GM19372 (cell line): ENCODE measurements around the gene CCDC3.
"Not testable (repeated sequence)": the region's sequence is repeated elsewhere in the genome, so short reads cannot be mapped to it uniquely, and the experiment has no call there.

Experiments
- ATAC-seq: cut with Tn5 transposase; IDR thresholded peaks from one replicate; pipeline ENCODE4 v1.9.1; 2021; ENCODE audit warnings: mild to moderate bottlenecking, low read depth, moderate library complexity; ENCODE audit not compliant: unreplicated experiment

Gene CCDC3

GRCh38 chr10:13001887-13002212 lies 337 bp upstream of the CCDC3 start:
- no peak for ATAC-seq

GRCh38 chr10:13000431-13000830 lies 1.1 kb downstream of the CCDC3 start:
- ATAC-seq, result no peak

GRCh38 chr10:12999849-13000248 lies 1.7 kb downstream of the CCDC3 start:
- ATAC-seq, result no peak

- no peak for ATAC-seq
These were observed 6.1 kb downstream of the CCDC3 start for GRCh38 chr10:12995425-12995861.

GRCh38 chr10:12993595-12993994 lies 7.9 kb downstream of the CCDC3 start:
- no peak for ATAC-seq

GRCh38 chr10:12985347-12985746 lies 16.2 kb downstream of the CCDC3 start:
- no peak for ATAC-seq

- ATAC-seq, result no peak
These were observed 17.3 kb downstream of the CCDC3 start for GRCh38 chr10:12984165-12984747.

GRCh38 chr10:12983568-12983967 lies 17.9 kb downstream of the CCDC3 start:
- ATAC-seq, result not testable (repeated sequence)

- no peak for ATAC-seq
These were observed 19.9 kb downstream of the CCDC3 start for GRCh38 chr10:12981570-12981969.

GRCh38 chr10:12980713-12981306 lies 20.7 kb downstream of the CCDC3 start:
- no peak for ATAC-seq

GRCh38 chr10:12980102-12980661 lies 21.3 kb downstream of the CCDC3 start:
- ATAC-seq, result no peak

GRCh38 chr10:12978891-12979290 lies 22.6 kb downstream of the CCDC3 start:
- no peak for ATAC-seq

GRCh38 chr10:12975906-12976305 lies 25.6 kb downstream of the CCDC3 start:
- no peak for ATAC-seq

GRCh38 chr10:12975266-12975665 lies 26.2 kb downstream of the CCDC3 start:
- no peak for ATAC-seq

- ATAC-seq, result no peak
These were observed 26.9 kb downstream of the CCDC3 start for GRCh38 chr10:12974491-12975199.

GRCh38 chr10:12974078-12974477 lies 27.4 kb downstream of the CCDC3 start:
- ATAC-seq, result no peak

- no peak for ATAC-seq
These were observed 28.3 kb downstream of the CCDC3 start for GRCh38 chr10:12973149-12973718.

GRCh38 chr10:12972146-12972545 lies 29.4 kb downstream of the CCDC3 start:
- ATAC-seq, result no peak

- no peak for ATAC-seq
These were observed 30.3 kb downstream of the CCDC3 start for GRCh38 chr10:12971001-12971788.

GRCh38 chr10:12969951-12970350 lies 31.6 kb downstream of the CCDC3 start:
- no peak for ATAC-seq

- ATAC-seq, result no peak
These were observed 35.4 kb downstream of the CCDC3 start for GRCh38 chr10:12966067-12966466.
